ENCODE measurements around the gene PDE7B.

The PDE7B gene

GRCh38 chr6:135880066-135880972 is 28.8 kb downstream of the PDE7B start:
- DNase-seq: no peak
- intact Hi-C loops (cut with DNase I): no loop called here

GRCh38 chr6:135883045-135883444 is 31.5 kb downstream of the PDE7B start:
- no peak for DNase-seq
- intact Hi-C loops (cut with DNase I): no loop called here

DNA sequence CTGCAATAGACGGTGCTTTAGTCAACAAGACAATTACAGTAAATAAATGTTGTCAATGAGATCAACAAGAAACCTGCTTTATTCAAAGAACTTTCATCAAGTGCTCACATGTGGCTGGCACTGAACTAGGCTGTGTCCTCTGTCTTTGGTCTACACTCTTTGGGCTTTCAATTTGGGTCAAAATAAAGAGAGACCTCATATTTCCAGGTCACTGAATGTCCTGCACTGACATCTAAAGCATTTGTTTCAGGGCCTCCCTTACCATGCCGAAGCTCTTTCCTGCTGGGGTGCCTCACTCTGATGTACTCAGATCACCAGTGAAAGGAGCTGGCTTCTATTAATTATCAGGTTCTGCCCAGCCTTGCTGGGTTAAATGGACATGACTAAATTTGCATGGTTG is 32.0 kb downstream of the PDE7B start:
- no peak for DNase-seq
- intact Hi-C loops (cut with DNase I): no loop called here

- intact Hi-C loops (cut with DNase I): no loop called here
Measured at GRCh38 chr6:135884136-135884535, 32.6 kb downstream of the PDE7B start.

DNA sequence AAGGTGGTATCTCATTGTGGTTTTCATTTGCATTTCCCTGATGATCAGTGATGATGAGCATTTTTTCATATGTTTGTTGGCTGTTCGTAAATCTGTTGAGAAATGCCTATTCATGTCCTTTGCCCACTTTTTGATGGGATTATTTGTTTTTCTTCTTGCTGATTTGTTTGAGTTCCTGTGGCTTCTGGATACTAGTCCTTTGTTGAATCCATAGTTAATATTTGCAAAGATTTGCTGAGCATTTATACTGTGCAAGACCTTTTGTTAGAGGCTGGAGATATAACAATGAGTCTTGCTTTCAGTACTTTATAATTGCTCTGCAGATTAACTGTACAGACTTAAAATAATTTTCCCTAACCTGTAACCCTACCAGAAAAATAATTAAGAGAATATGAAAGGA is 35.6 kb downstream of the PDE7B start:
- no peak for DNase-seq
- intact Hi-C loops (cut with DNase I): no loop called here

More at GRCh38 chr6:135884136-135884535, 32.6 kb downstream of the PDE7B start:
- DNase-seq: no peak

DNA sequence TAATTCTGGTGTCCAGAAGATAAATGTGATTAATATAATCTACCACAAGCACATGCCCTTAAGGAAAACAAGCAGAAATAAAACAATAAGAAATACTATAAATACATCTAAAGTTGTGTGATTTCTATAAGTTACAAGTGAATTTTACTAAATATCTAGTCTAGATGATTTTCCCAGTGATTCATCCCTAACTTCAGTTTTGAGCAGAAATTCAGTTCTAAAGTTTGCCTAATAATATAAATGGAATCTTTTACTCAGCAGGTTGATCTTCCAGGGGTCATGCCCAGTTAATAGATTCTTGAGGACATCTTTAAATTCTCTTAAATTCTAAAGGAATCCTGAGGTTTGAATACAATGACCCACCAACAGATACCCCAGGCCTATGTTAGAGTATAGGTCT is 37.3 kb downstream of the PDE7B start:
- intact Hi-C loops (cut with DNase I): no loop called here
- no peak for DNase-seq

DNA sequence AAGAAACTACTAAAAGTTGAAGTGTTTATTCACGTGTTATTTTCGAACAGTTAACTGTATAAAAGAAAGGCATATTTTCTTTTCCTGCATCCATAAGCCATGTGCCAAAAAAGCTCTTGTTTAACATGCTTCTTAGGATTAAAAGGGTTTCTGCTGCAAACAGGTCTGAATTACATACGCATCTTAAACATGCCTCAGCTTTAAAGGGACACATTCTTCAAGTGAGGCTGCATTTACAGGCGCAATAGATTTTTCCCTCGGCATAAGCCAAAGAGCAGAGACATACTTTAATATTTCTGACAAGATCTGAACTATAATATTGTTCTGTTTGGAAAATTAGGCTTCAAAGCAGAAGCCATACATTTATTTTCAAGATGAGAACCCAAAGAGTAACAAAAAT is 39.4 kb downstream of the PDE7B start:
- intact Hi-C loops (cut with DNase I): no loop called here
- DNase-seq: no peak

DNA sequence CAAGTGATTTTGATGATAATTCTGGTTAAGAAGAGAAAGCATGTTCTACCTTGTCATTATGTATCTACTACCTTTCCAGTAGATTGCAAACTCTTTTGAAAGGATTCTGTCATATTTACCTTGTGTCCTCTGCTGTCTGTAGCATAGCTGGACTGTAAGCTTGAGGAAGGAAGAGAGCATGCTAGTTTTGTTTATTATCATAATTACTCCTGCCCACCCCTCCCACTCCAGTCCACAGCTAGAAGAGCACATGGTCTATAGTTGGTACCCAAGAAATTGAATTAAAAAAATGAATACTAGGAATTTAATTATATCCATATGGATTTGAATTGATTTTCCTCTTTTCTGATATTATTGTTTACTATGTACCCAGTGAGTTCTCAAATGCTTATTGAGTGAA is 40.2 kb downstream of the PDE7B start:
- no peak for DNase-seq
- intact Hi-C loops (cut with DNase I): no loop called here

DNA sequence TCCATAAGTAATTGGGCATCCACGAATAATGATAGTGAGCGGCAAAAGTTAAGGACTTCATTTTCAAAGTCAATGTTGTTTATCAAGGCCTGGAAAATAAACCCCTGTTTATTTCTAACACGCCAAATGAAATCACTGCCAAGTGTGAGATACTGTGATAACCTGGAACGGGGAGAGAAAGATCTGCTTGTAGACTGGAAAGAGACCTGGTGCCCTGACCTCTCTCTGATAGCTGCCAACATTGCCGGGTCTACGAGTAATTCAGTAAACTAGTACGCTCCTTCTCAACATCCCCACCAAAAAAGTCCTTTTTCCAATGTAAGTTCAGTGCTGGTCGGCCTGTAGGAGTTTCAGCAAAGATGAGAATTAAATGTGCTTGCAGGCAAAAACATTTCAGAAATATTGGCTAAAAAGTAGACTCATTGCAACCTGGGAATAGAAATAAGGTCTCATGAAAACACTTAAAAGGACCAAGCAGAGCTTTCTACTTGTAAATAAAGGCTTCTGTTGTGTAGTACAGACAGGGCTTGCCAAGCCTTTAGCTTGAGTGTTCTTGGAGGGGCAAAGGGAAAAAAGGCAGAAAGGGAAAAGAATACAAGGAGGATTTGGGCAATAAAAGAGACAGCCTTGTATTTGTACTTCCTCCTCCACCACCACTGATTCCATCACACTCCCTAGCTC is 43.9 kb downstream of the PDE7B start:
- intact Hi-C loops (cut with DNase I): no loop called here
- DNase-seq: no peak

DNA sequence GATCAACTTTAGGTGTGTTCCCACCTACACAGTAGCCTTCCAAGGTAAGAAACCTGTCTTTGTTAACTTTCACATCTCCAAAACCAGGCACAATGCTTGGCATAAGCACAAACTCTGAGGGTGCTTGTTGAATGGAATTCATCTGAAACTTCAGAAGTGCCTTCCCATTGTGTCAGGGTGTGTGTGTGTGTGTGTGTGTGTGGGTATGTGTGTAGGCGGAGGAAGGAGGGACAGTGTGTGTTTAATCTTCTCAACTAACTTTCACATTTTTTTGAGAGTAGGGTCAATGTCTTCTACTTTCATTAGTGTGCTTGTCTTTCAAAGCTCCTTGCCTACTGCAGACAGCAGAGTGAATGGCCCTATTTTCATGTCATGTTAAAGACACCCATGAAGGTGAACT is 45.6 kb downstream of the PDE7B start:
- intact Hi-C loops (cut with DNase I): no loop called here
- DNase-seq: no peak

DNA sequence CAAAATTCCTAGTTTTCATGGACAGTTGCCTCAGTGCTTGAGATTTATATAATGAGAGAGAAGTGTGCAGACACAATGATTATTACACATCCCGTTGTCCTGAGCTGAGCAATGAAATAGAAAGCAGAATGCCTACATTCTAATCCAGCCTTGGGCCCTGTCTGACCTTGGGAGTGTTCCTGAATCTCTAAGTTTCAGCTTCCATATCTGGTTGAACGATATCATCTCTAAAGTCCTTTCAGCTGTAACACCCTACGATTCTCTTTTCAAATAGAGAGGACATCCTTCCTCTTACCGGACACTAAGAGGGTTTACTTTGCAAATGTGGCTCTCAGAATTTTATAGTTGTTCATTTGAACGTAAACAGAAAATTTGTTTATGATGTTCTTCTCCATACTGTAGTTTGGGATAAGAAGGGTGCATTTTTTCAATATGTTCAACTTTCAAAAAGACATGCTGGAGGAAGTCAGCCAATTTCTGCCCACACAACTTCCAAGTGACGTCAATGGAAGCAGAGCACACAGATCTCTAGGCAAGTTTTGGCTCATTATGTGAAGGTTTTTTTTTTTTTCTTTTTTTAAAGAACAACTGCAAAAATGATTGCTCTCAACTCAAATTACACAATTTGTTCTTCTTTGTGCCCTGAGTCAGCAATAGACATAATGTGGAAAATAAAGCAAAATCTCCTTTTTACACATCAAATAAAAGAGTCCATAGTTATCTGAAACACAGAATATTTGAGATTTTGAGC is 50.4 kb downstream of the PDE7B start:
- peak in 37 of 42 donors; percentile 20 to 82 (median 55) for DNase-seq
- intact Hi-C loops (cut with DNase I): no loop called here

GRCh38 chr6:135902756-135903331 is 51.3 kb downstream of the PDE7B start:
- intact Hi-C loops (cut with DNase I): no loop called here

DNA sequence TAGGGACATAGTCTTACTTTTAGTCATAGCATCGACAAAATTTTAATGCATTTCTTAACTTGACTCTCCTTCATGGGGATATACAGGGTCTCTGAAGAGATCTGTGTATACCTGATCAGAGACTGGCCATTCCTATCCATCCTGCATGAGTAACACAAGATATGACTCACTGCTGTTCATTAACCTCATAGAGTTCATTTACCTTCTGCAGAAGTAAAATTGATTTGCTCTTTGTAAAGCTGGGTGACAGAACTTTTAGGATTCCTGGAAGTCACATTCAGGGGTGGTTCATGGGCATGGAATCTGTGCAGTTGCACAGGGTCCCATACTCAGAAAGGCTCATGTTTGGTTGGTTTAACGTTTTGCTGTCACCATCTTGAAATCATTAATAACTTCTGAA is 53.2 kb downstream of the PDE7B start:
- intact Hi-C loops (cut with DNase I): no loop called here
- DNase-seq: no peak

More at GRCh38 chr6:135902756-135903331, 51.3 kb downstream of the PDE7B start:
- DNase-seq: no peak

DNA sequence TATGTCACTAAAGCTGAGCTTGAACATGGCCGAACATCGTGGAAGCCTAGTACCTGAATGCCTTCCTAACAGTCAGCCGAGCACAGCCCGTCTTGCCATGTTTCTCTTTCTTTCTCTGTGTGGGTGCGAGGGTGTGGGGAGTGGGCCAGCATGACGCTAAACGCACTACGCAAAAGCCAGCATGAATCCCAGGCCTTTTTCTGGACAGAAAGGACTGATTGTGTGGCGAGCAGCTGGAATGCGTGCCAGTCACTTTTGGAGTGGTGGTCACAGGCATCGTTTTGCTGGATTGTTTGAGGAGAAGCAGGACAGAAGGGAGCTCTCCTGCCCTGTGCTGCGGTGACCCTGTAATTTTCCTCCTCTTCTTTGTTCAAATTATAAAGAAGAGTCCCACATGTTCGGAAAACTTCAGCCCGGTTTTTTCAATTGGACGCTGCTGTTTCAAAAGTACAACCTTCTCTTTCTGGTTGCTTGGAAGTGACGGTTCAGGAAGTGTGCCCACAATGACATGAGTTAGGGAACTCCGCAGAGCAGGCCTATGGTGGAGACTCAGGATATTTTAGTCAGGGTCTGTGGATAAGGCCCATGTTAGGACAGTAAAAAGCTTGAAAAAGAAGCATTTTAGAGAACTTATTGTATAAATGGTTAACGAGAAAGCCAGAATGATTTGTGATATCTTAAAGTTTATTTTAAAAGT is 54.3 kb downstream of the PDE7B start:
- DNase-seq: peak; percentile 12 to 75 (median 44)
- intact Hi-C loops (cut with DNase I): no loop called here

- DNase-seq: no peak
- intact Hi-C loops (cut with DNase I): no loop called here
Measured at GRCh38 chr6:135906542-135906941, 55.0 kb downstream of the PDE7B start.

DNA sequence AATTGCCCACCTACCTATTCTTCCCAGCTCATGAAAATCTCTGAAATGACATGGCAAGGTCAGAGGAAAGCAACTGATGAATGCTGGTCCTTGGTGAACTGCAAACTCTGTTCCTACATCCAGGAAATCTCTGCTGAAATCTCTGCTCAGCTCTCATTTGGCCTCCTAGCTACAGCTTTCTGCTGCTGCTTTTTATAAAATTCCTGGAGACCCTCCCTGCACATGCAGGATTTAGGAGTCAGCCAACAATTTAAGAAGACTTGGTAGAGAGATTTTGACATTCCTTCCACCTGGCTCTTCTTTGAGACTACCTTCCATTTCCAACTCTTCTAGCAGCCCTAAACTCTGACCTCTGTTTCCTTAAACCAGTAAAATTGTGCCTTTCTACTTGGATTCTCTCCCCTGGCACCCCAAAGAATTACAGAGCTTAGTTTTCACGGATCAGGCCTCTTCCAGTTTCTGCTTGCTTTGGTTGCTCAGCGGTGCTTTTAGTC is 55.5 kb downstream of the PDE7B start:
- intact Hi-C loops (cut with DNase I): no loop called here
- DNase-seq: no peak

- DNase-seq: peak in 19 of 42 donors; percentile 6 to 73 (median 30)
- intact Hi-C loops (cut with DNase I): no loop called here
Measured at GRCh38 chr6:135909737-135910387, 58.4 kb downstream of the PDE7B start.

Data from head of caudate nucleus (tissue), 42 donors.